Measurements from ENCODE around the gene SMAD4. TPM values are rescaled to one million over a fixed set of nuclear protein-coding genes. Genes with fewer than 3 reads are reported as not detected.

Gene SMAD4
- total and polyA plus RNA-seq, 2 of the 13 experiments (the other 11 are each of a cell fraction or from before 2014, with no cell fraction given), result 70.2 to 72.0 TPM

DNA sequence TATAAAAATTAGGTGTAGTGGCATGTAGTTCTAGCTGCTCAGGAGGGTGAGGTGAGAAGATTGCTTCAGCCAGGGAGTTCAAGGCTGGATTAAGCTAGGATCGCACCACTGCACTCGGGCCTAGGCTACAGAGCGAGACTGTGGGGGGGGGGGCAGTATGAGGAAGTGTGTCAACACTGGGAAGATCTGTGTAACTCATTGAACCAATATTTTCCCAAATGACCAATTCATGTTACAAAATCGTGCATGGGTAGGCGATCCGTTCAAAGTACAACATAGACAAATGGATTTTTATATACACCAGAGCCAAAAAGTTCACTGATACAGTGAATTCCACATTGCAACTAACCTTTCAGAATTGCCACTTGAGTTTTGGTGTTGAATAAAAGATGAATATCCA is 8.1 kb downstream of the SMAD4 start (continued):
- TF ChIP-seq EZH2 (conservative IDR thresholded peaks at IDR 0.05; ENCODE audit: low read depth, low read length) (no peak), SMAD3 (CRISPR knock-in tag; IDR thresholded peaks at IDR 0.05) (0 out of 2 replicates have a peak, but pooled peaks have one; percentile 39), NFE2 (CRISPR knock-in tag; IDR thresholded peaks at IDR 0.05) (no peak), HHEX (CRISPR knock-in tag; IDR thresholded peaks at IDR 0.05) (peak; percentile 55; the same call in 1 of the 2 replicates), RAD51 (IDR thresholded peaks at IDR 0.05; ENCODE audit: borderline replicate concordance) (no peak), MIER2 (CRISPR knock-in tag; IDR thresholded peaks at IDR 0.05) (no peak), ZNF292 (CRISPR knock-in tag; IDR thresholded peaks at IDR 0.05; ENCODE audit: borderline replicate concordance, low read depth) (peak; percentile 81; the same call in 1 of the 2 replicates), AHR (CRISPR knock-in tag; IDR thresholded peaks at IDR 0.05) (no peak), RBM39 (IDR thresholded peaks at IDR 0.05; ENCODE audit: low read depth, low read length, poor library complexity, severe bottlenecking) (no peak), MAFG (CRISPR knock-in tag; IDR thresholded peaks at IDR 0.05) (no peak), HNRNPK (IDR thresholded peaks at IDR 0.05; ENCODE audit: low read depth, low read length, poor library complexity, severe bottlenecking) (no peak), CREB1 (IDR thresholded peaks at IDR 0.05) (no peak), CREB1 (CRISPR knock-in tag; IDR thresholded peaks at IDR 0.05) (peak; percentile 23; the same call in 1 of the 2 replicates), ZBTB1 (CRISPR knock-in tag; IDR thresholded peaks at IDR 0.05; ENCODE audit: borderline replicate concordance) (no peak), ZBTB8A (CRISPR knock-in tag; IDR thresholded peaks at IDR 0.05; ENCODE audit: borderline replicate concordance, low read depth) (no peak), ADNP (CRISPR knock-in tag; IDR thresholded peaks at IDR 0.05) (no peak), RNF2 (conservative IDR thresholded peaks at IDR 0.05; ENCODE audit: low read depth) (no peak), ZMYM2 (CRISPR knock-in tag; IDR thresholded peaks at IDR 0.05) (0 out of 2 replicates have a peak, but pooled peaks have one; percentile 58), HDAC2 (CRISPR knock-in tag; IDR thresholded peaks at IDR 0.05) (peak; percentile 63; the same call in 1 of the 2 replicates), TMF1 (CRISPR knock-in tag; IDR thresholded peaks at IDR 0.05; ENCODE audit: low read depth) (no peak), MAFK (conservative IDR thresholded peaks at IDR 0.05 in 1 of 2, IDR thresholded peaks at IDR 0.05 in 1 of 2; ENCODE audit: low read length in 2 of 2) (peak in 1 of 2 experiments; percentile 91; a peak in 2 of 4 replicates), MZF1 (CRISPR knock-in tag; IDR thresholded peaks at IDR 0.05; ENCODE audit: borderline replicate concordance) (no peak), ASH2L (IDR thresholded peaks at IDR 0.05; ENCODE audit: insufficient read length, low read depth, low read length) (peak; percentile 70), ARID2 (CRISPR knock-in tag; IDR thresholded peaks at IDR 0.05; ENCODE audit: borderline replicate concordance) (no peak), MYC (CRISPR knock-in tag; IDR thresholded peaks at IDR 0.05; ENCODE audit: borderline replicate concordance) (no peak), MBD4 (IDR thresholded peaks at IDR 0.05; ENCODE audit: borderline replicate concordance, low read length) (no peak)
- TF ChIP-seq, protein P1, sequence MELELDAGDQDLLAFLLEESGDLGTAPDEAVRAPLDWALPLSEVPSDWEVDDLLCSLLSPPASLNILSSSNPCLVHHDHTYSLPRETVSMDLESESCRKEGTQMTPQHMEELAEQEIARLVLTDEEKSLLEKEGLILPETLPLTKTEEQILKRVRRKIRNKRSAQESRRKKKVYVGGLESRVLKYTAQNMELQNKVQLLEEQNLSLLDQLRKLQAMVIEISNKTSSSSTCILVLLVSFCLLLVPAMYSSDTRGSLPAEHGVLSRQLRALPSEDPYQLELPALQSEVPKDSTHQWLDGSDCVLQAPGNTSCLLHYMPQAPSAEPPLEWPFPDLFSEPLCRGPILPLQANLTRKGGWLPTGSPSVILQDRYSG (CRISPR knock-in tag; IDR thresholded peaks at IDR 0.05), result no peak
- TF ChIP-seq, protein P2, sequence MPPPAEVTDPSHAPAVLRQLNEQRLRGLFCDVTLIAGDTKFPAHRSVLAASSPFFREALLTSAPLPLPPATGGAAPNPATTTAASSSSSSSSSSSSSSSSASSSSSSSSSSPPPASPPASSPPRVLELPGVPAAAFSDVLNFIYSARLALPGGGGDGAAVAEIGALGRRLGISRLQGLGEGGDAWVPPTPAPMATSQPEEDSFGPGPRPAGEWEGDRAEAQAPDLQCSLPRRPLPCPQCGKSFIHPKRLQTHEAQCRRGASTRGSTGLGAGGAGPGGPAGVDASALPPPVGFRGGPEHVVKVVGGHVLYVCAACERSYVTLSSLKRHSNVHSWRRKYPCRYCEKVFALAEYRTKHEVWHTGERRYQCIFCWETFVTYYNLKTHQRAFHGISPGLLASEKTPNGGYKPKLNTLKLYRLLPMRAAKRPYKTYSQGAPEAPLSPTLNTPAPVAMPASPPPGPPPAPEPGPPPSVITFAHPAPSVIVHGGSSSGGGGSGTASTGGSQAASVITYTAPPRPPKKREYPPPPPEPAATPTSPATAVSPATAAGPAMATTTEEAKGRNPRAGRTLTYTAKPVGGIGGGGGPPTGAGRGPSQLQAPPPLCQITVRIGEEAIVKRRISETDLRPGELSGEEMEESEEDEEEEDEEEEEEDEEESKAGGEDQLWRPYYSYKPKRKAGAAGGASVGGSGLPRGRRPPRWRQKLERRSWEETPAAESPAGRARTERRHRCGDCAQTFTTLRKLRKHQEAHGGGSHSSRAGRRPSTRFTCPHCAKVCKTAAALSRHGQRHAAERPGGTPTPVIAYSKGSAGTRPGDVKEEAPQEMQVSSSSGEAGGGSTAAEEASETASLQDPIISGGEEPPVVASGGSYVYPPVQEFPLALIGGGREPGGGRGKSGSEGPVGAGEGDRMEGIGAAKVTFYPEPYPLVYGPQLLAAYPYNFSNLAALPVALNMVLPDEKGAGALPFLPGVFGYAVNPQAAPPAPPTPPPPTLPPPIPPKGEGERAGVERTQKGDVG (CRISPR knock-in tag; IDR thresholded peaks at IDR 0.05; ENCODE audit: borderline replicate concordance), result no peak
- TF ChIP-seq, protein P3, sequence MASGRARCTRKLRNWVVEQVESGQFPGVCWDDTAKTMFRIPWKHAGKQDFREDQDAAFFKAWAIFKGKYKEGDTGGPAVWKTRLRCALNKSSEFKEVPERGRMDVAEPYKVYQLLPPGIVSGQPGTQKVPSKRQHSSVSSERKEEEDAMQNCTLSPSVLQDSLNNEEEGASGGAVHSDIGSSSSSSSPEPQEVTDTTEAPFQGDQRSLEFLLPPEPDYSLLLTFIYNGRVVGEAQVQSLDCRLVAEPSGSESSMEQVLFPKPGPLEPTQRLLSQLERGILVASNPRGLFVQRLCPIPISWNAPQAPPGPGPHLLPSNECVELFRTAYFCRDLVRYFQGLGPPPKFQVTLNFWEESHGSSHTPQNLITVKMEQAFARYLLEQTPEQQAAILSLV (CRISPR knock-in tag; IDR thresholded peaks at IDR 0.05; ENCODE audit: borderline replicate concordance), result no peak
